Measurements from ENCODE around the gene RNFT2.

RNFT2 gene, protein sequence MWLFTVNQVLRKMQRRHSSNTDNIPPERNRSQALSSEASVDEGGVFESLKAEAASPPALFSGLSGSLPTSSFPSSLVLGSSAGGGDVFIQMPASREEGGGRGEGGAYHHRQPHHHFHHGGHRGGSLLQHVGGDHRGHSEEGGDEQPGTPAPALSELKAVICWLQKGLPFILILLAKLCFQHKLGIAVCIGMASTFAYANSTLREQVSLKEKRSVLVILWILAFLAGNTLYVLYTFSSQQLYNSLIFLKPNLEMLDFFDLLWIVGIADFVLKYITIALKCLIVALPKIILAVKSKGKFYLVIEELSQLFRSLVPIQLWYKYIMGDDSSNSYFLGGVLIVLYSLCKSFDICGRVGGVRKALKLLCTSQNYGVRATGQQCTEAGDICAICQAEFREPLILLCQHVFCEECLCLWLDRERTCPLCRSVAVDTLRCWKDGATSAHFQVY

DNA sequence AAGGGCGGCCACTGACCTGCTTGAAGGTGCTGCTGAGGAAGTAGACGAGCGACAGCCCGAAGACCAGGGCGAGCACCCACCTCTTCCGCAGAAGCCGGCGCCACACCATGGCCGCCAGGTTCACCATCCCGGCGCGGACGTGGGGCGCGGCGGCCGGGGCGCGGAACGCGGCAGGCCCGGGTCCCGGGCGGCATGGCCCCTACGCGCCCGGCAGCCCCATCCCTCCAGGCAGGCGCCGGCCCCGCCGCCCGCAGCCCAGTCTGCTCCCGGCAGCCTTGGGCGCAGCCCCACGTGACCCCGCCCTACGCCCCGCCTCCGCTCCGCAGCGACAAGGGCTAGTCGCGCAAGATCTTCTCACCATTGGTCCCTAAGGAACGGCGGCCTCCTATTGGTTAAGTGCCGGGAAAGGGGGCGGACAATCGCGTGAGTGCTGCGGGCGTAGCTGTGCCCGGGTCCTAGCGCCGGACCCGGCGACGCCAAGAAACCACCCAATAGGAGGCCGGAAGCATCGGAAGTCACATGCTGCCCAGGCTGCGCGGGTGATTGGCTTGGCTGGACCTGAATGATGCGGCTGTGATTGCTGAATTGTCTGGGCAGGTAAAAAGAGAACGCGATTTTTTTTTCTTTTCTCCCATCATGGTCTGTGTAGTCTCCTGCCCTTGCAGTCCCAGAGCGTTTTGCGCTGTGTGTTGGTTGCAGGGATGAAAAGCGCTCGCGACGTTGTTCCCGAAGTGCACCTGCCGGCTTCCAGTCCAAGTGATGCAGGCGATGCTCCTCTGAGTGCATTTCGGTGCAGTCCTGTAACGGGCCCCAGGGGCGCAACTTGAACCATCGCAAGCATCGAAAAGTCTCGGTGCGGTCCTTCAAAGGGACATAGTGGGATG lies at the start of gene RNFT2, which contains the start of gene SPRING1:
RNFT2 (plus strand) TSS at position 542 of the 884 bp plus-strand sequence. CDS start 2,183 bp downstream, outside the sequence.
SPRING1 (minus strand) TSS at position 296 of the 884 bp plus-strand sequence; CDS start at position 127, 169 bp downstream.
- TF ChIP-seq, protein P1, sequence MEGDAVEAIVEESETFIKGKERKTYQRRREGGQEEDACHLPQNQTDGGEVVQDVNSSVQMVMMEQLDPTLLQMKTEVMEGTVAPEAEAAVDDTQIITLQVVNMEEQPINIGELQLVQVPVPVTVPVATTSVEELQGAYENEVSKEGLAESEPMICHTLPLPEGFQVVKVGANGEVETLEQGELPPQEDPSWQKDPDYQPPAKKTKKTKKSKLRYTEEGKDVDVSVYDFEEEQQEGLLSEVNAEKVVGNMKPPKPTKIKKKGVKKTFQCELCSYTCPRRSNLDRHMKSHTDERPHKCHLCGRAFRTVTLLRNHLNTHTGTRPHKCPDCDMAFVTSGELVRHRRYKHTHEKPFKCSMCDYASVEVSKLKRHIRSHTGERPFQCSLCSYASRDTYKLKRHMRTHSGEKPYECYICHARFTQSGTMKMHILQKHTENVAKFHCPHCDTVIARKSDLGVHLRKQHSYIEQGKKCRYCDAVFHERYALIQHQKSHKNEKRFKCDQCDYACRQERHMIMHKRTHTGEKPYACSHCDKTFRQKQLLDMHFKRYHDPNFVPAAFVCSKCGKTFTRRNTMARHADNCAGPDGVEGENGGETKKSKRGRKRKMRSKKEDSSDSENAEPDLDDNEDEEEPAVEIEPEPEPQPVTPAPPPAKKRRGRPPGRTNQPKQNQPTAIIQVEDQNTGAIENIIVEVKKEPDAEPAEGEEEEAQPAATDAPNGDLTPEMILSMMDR (conservative IDR thresholded peaks at IDR 0.05; ENCODE audit: low read length) = no peak
- peak; percentile 99 for DNase-seq (ENCODE audit: low read depth)
- H3K4me3 ChIP-seq (ENCODE audit: low read length) = peak within 1 kb of the TSS; percentile 92

- TF ChIP-seq, protein P1 (conservative IDR thresholded peaks at IDR 0.05; ENCODE audit: low read length) = no peak
- DNase-seq (ENCODE audit: low read depth) = no peak
Measured at GRCh38 chr12:116689521-116689920, 48.6 kb upstream of the RNFT2 start.

DNA sequence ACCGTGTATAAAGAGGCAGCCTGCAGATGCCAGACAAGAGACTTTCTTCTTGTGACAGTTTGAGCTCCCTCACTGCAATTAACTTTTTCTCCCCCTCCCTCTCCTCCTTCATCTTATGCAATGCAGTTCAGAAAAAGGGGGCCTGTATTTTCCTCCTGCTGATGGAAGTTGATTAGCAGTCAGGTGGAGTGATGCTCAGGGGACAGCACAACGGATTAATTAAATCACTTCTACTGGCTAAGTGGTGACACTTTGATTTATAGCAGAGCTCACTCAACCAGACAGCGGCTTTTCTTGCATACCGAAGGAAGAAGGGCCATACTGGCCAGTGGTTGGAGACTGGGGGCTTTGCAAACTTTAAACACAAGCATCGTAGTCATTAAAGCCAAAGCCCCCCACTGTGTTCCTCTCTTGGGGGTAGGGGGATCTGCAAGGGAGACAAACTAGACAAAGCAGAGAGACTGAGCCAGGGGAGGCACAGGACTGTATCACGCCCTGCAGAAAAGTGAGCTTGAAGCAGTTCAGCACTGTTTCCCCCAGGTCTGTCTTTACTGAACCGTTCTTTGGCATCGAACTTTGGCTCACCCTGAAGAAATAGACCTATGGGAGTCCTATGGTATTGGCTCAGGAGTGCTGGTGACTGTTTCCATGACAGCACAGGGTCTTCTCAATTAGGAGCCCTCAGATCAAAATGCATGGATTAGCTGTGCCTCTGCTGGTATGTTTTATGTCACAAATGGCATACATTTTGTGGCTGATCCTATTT lies 48.0 kb upstream of the RNFT2 start:
- DNase-seq (ENCODE audit: low read depth) = no peak
- no peak overlapping the region for H3K4me3 ChIP-seq (ENCODE audit: low read length)
- TF ChIP-seq, protein P1 (conservative IDR thresholded peaks at IDR 0.05; ENCODE audit: low read length) = no peak

More at GRCh38 chr12:116689521-116689920, 48.6 kb upstream of the RNFT2 start:
- no peak overlapping the region for H3K4me3 ChIP-seq (ENCODE audit: low read length)

DNA sequence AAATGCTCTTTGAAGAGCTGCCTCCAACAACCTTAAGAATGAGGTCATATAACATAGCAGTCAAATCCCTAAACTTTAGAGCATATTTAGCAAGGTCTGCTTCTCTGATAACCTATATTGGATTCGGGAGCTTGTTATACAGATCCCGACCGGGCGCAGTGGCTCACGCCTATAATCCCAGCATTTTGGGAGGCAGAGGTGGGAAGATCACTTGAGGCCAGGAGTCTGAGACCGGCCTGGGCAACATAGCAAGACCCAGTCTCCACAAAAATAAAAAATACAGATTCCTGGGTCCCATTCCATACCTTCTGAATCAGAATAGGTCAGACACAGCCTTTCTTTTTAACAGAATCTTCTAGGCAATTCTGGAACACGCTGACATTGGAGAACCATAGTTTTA lies 46.9 kb upstream of the RNFT2 start:
- no peak for DNase-seq (ENCODE audit: low read depth)
- H3K4me3 ChIP-seq (ENCODE audit: low read length) = no peak overlapping the region
- TF ChIP-seq, protein P1 (conservative IDR thresholded peaks at IDR 0.05; ENCODE audit: low read length) = no peak

DNA sequence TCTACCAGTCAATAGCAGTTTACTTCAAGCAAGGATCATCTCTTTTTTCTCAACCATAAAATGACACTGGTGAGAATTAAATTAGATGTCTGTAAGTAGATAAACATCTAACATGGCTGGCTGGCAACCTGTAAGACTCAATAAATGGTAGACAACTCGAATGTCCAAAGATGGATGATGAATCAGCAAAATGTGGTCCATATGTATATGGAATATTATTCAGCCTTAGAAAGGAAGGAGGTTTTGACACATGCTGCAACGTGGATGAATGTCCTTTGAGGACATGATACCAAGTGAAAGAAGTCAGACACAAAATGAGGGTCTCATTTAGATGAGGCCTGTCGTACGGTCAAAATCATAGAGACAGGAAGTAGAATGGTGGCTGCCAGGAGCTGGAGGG lies 46.5 kb upstream of the RNFT2 start:
- H3K4me3 ChIP-seq (ENCODE audit: low read length) = no peak overlapping the region
- DNase-seq (ENCODE audit: low read depth) = no peak

DNA sequence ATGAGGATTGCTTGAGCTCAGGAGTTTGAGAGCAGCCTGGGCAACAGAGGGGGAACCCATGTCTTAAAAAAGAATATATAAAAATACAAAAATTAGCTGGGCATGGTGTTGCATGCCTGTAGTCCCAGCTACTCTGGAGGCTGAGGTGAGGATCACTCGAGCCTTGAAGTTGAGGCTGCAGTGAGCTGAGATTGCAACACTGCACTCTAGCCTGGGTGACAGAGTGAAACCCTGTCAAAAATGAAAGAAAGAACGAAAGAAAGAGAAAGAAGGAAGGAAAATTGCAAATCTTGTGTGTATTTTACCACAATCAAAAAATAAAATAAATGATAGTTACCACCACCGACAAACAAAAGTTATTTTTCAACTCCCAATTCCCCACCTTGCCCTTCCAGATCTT lies 45.5 kb upstream of the RNFT2 start:
- no peak for DNase-seq (ENCODE audit: low read depth)
- TF ChIP-seq, protein P1 (conservative IDR thresholded peaks at IDR 0.05; ENCODE audit: low read length) = no peak
- H3K4me3 ChIP-seq (ENCODE audit: low read length) = no peak overlapping the region

More for the DNA sequence above, 46.5 kb upstream of the RNFT2 start:
- TF ChIP-seq, protein P1 (conservative IDR thresholded peaks at IDR 0.05; ENCODE audit: low read length) = no peak
